ENCODE data around the gene BABAM2. TPM values are rescaled to one million over a fixed set of nuclear protein-coding genes. Genes with fewer than 3 reads are reported as not detected.

BABAM2 gene
- total RNA-seq, 2 experiments from 2014 or later, result 45.2 to 53.2 TPM

GRCh38 chr2:28375742-28376631 is 485.5 kb downstream of the BABAM2 start:
- DNase-seq, result no peak
- no peak overlapping the region for H3K4me3 Mint-ChIP-seq
- H3K27ac Mint-ChIP-seq, result no peak overlapping the region

GRCh38 chr2:28377195-28377816 is 486.8 kb downstream of the BABAM2 start:
- no peaks in the 10 kb centered on the region for H3K27me3 Mint-ChIP-seq
- no peaks in the 10 kb centered on the region for H3K36me3 Mint-ChIP-seq
- H3K27ac Mint-ChIP-seq, result no peak overlapping the region
- H3K9me3 Mint-ChIP-seq, result no peaks in the 10 kb centered on the region
- no peak overlapping the region for H3K4me3 Mint-ChIP-seq
- no peak for DNase-seq
- H3K4me1 Mint-ChIP-seq, result peaks cover 11% of the 10 kb centered on the region

More at GRCh38 chr2:28375742-28376631, 485.5 kb downstream of the BABAM2 start:
- H3K4me1 Mint-ChIP-seq, result peaks cover 11% of the 10 kb centered on the region
- H3K27me3 Mint-ChIP-seq, result no peaks in the 10 kb centered on the region
- H3K9me3 Mint-ChIP-seq, result no peaks in the 10 kb centered on the region
- H3K36me3 Mint-ChIP-seq, result no peaks in the 10 kb centered on the region

- no peak overlapping the region for H3K27ac Mint-ChIP-seq
- peaks cover 11% of the 10 kb centered on the region for H3K4me1 Mint-ChIP-seq
- no peak overlapping the region for H3K4me3 Mint-ChIP-seq
- DNase-seq, result no peak
- H3K36me3 Mint-ChIP-seq, result no peaks in the 10 kb centered on the region
- H3K9me3 Mint-ChIP-seq, result no peaks in the 10 kb centered on the region
- H3K27me3 Mint-ChIP-seq, result no peaks in the 10 kb centered on the region
These were observed 487.6 kb downstream of the BABAM2 start for GRCh38 chr2:28377984-28378678.

- DNase-seq, result no peak
- no peaks in the 10 kb centered on the region for H3K36me3 Mint-ChIP-seq
- no peaks in the 10 kb centered on the region for H3K27me3 Mint-ChIP-seq
- no peaks in the 10 kb centered on the region for H3K9me3 Mint-ChIP-seq
- H3K4me1 Mint-ChIP-seq, result peaks cover 11% of the 10 kb centered on the region
- H3K27ac Mint-ChIP-seq, result no peak overlapping the region
- H3K4me3 Mint-ChIP-seq, result no peak overlapping the region
These were observed 488.4 kb downstream of the BABAM2 start for GRCh38 chr2:28378679-28379584.

- Mint-ChIP-seq H3K36me3 (no peaks in the 10 kb centered on the region), H3K4me3 (no peak overlapping the region), H3K4me1 (peaks cover 11% of the 10 kb centered on the region), H3K9me3 (no peaks in the 10 kb centered on the region), H3K27ac (no peak overlapping the region), H3K27me3 (no peaks in the 10 kb centered on the region)
- DNase-seq, result no peak
These were observed 489.7 kb downstream of the BABAM2 start for GRCh38 chr2:28380219-28380618.

- Mint-ChIP-seq H3K4me3 (no peak overlapping the region), H3K9me3 (no peaks in the 10 kb centered on the region), H3K27ac (no peak overlapping the region), H3K36me3 (no peaks in the 10 kb centered on the region), H3K27me3 (no peaks in the 10 kb centered on the region), H3K4me1 (peaks cover 11% of the 10 kb centered on the region)
- no peak for DNase-seq
These were observed 491.0 kb downstream of the BABAM2 start for GRCh38 chr2:28381225-28382180.

- Mint-ChIP-seq H3K4me3 (no peak overlapping the region), H3K4me1 (peaks cover 17% of the 10 kb centered on the region), H3K36me3 (no peaks in the 10 kb centered on the region), H3K27me3 (no peaks in the 10 kb centered on the region), H3K27ac (no peak overlapping the region), H3K9me3 (no peaks in the 10 kb centered on the region)
- no peak for DNase-seq
These were observed 492.2 kb downstream of the BABAM2 start for GRCh38 chr2:28382755-28383154.

GRCh38 chr2:28387082-28387960 is 496.8 kb downstream of the BABAM2 start:
- H3K27ac Mint-ChIP-seq, result no peak overlapping the region
- H3K4me3 Mint-ChIP-seq, result no peak overlapping the region
- peaks cover 30% of the 10 kb centered on the region for H3K4me1 Mint-ChIP-seq
- no peaks in the 10 kb centered on the region for H3K9me3 Mint-ChIP-seq
- H3K36me3 Mint-ChIP-seq, result no peaks in the 10 kb centered on the region
- H3K27me3 Mint-ChIP-seq, result no peaks in the 10 kb centered on the region
- DNase-seq, result no peak

Other genes with a start within 250 kb of the BABAM2 start
- 10 to 100 TPM; 26.2 to 26.6 TPM for gene SUPT7L, start 227.1 kb upstream of the BABAM2 start, total RNA-seq
- gene SLC4A1AP, start 226.8 kb upstream of the BABAM2 start, total RNA-seq, result 10 to 100 TPM; 25.5 to 26.6 TPM
- gene MRPL33, start 119.0 kb upstream of the BABAM2 start, total RNA-seq, result 10 to 100 TPM; 68.9 to 82.6 TPM
- 1 to 10 TPM; 5.1 to 5.4 TPM for gene RBKS, start 342 bp upstream of the BABAM2 start, total RNA-seq

Measured in activated naive CD8-positive, alpha-beta T cell treated with anti-CD3 and anti-CD28 coated beads for 36 hours (primary cell).